KOPT-K1 (cell line): ENCODE measurements around the gene GALNT9.
"Not testable (repeated sequence)": the region's sequence is repeated elsewhere in the genome, so short reads cannot be mapped to it uniquely, and the experiment has no call there.

Experiments used
- H3K27ac ChIP-seq: fragments of 200-600 bp; sonication (generic); 2 replicates; pipeline ENCODE4 v1.5.1; 2016; ENCODE audit warnings: antibody characterized with exemption, mild to moderate bottlenecking, low read depth, low read length; ENCODE audit not compliant: poor library complexity, severe bottlenecking
- H3K36me3 ChIP-seq: fragments of 200-600 bp; sonication (generic); 2 replicates; pipeline ENCODE4 v1.5.1; 2017; ENCODE audit warnings: antibody characterized with exemption, mild to moderate bottlenecking, low read length, moderate library complexity; ENCODE audit not compliant: insufficient read depth
- H3K9me3 ChIP-seq: fragments of 200-600 bp; sonication (generic); 2 replicates; pipeline ENCODE4 v1.5.1; 2017; ENCODE audit warnings: antibody characterized with exemption, low read length, mild to moderate bottlenecking; ENCODE audit not compliant: insufficient read depth, poor library complexity, severe bottlenecking

Gene GALNT9

GRCh38 chr12:132261328-132262138, 67.9 kb downstream of the GALNT9 start:
- Histone ChIP-seq H3K27ac (no peak overlapping the region), H3K36me3 (no peaks in the 10 kb centered on the region), H3K9me3 (no peaks in the 10 kb centered on the region)

GRCh38 chr12:132260721-132261120, 68.7 kb downstream of the GALNT9 start:
- Histone ChIP-seq H3K27ac (no peak overlapping the region), H3K9me3 (no peaks in the 10 kb centered on the region), H3K36me3 (no peaks in the 10 kb centered on the region)

DNA sequence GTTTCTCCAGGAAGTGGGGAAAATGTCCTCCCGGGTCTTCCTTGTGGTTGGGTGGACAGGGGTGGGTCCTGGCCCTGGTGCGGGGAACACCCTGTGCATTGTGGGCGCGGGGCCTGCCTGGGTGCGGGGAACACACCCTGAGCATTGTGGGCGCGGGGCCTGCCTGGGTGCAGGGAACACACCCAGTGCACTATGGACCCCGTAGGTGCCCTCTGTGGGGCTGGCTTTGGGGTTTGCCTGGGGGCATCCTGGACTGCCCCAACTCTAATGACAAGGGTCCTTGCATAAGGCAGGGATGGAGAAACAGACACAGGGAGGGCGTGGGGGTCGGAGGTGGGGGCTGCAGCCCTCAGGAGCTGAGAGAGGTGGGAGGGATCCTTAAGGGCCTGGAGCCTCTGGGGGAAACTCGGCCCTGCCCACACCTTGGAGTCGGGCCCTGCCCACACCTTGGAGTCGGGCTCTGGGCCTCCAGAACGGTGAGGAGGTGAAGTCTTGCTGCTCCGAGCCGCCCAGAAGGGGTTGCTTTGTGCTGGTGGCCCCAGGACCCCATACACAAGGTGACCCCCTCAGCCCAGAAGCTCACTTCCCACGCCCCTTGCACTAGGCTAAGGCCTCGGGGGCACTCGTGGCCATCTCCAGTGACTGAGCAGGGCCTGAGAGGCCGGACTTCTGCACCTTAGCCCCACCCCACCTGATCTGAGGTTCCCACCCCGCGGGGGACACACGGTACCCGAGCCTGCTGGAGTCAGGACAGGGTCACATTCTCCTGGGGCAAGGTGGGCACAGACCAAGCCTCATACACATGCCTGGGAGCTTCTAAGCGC, 69.3 kb downstream of the GALNT9 start:
- H3K27ac ChIP-seq = no peak overlapping the region

GRCh38 chr12:132259364-132259871, 70.0 kb downstream of the GALNT9 start:
- Histone ChIP-seq H3K36me3 (no peaks in the 10 kb centered on the region), H3K27ac (no peak overlapping the region), H3K9me3 (no peaks in the 10 kb centered on the region)

More for the DNA sequence above, 69.3 kb downstream of the GALNT9 start:
- Histone ChIP-seq H3K36me3 (no peaks in the 10 kb centered on the region), H3K9me3 (no peaks in the 10 kb centered on the region)

- no peaks in the 10 kb centered on the region for H3K36me3 ChIP-seq
- H3K27ac ChIP-seq = no peak overlapping the region
- no peaks in the 10 kb centered on the region for H3K9me3 ChIP-seq
Measured at GRCh38 chr12:132258543-132258942, 70.8 kb downstream of the GALNT9 start.

- H3K27ac ChIP-seq = no peak overlapping the region
- H3K9me3 ChIP-seq = no peaks in the 10 kb centered on the region
Measured at GRCh38 chr12:132257955-132258490, 71.4 kb downstream of the GALNT9 start.

DNA sequence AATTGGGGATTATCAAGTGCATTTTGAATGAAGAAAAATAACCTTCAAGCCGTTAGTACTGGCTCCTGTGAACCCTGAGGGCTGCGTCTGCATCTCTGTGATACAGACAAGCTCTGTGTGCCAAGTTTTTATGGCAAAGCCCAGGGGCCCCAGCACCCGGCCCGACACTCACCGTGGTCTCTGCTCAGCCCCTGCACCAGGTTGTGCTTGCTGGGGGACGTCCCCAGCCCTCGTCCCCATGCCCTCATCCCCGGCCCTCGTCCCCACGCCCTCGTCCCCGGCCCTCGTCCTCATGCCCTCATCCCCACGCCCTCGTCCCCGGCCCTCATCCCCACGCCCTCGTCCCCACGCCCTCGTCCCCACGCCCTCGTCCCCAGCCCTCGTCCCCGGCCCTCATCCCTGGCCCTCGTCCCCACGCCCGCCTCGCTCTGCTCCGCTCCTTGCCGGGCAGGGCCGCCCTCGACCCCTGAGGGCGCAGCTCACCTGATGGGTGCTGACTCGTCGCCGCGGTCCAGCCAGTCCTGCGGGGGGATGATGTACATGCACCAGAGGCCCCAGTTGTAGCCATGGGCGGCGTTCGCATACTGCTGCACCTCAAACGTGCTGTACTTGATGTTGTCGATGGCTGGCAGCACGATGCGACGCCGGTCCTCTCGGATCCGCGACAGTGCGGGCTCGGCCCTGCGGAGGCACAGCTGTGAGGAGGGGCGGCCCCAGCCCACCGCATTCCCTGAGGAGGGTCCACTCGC, 72.0 kb downstream of the GALNT9 start:
- Histone ChIP-seq H3K9me3 (no peaks in the 10 kb centered on the region), H3K27ac (no peak overlapping the region), H3K36me3 (no peaks in the 10 kb centered on the region)

More at GRCh38 chr12:132257955-132258490, 71.4 kb downstream of the GALNT9 start:
- no peaks in the 10 kb centered on the region for H3K36me3 ChIP-seq

GRCh38 chr12:132256646-132257045, 72.7 kb downstream of the GALNT9 start:
- no peaks in the 10 kb centered on the region for H3K9me3 ChIP-seq
- no peak overlapping the region for H3K27ac ChIP-seq
- H3K36me3 ChIP-seq = no peaks in the 10 kb centered on the region

DNA sequence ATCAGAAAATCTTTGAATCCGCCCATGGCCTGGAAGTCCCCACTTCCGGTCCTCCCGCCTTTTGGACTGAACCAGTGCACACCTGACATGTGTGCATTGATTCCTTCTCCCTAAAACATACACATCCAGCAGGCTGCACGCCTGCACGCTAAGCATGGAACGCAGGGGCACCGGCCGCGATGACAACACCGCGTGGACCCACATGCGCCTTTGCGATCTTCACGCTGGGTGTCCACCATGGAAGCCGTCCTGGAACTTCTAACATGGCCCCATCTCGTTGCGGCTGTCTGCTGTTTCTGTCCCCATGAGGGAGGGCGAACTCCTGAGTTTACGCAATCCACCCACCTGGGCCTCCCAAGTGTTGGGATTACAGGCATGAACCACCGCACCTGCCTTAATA, 73.7 kb downstream of the GALNT9 start:
- Histone ChIP-seq H3K9me3 (no peaks in the 10 kb centered on the region), H3K36me3 (no peaks in the 10 kb centered on the region), H3K27ac (no peak overlapping the region)

GRCh38 chr12:132253698-132254480, 75.5 kb downstream of the GALNT9 start:
- H3K36me3 ChIP-seq = no peaks in the 10 kb centered on the region
- H3K27ac ChIP-seq = no peak overlapping the region
- no peaks in the 10 kb centered on the region for H3K9me3 ChIP-seq

- not testable (repeated sequence) for H3K36me3 ChIP-seq, H3K27ac ChIP-seq, H3K9me3 ChIP-seq
Measured at GRCh38 chr12:132252981-132253380, 76.4 kb downstream of the GALNT9 start.

DNA sequence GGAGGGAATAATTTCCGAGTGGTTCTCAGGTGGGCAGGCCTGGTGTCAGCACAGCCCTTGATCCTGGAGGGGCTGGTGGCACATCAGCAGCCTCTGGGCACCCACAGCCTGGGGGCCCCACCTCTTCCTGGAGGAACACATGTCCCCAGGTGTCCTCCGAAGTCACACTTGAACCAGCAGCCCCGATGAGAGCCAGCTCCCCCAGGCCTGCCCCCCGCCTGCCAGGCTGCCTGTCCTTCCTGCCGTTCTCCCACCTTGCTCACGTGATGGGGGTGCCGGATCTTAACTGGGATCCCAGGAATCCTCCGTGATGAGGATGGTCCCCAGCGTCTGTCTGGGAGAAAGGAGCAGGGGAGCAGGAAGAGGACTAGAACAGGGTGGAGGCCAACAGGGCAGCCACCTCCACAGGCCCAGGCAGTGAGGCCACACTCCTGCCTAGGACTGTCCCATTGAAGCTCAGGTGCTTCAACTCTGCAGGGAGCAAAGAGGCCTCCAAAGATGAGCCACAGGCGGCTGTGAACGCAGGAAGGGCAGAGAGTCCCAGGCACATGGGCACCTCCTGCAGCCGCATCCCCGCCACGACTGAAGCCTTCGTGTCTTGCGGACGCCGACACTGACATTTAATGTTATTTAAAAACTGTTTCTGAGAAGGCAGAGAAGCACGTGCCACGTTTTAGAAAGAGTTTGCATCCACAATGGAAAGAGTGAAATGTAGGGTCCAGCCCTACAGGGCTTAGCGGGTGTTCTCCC, 77.5 kb downstream of the GALNT9 start:
- Histone ChIP-seq H3K9me3 (no peaks in the 10 kb centered on the region), H3K27ac (no peak overlapping the region), H3K36me3 (no peaks in the 10 kb centered on the region)

DNA sequence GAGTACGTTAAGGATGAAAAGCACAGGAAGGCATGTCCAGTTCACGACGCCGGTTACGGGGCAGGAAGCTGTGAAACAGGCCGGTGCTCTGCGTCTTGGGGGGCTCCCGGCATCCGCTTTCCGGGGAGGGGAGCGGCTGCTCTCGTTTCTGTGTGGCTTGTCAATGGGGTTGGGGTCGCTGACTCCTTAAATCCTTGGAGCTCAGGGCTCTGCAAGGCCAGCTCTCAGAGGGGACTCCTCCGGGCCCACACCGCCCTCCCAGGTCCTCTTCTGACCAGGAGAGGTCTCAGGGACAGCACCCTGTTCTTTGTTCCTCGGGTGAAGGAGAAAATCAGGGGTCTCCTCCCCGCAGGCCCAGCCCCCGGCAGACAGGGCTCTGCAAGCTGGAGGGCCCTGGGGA, 78.1 kb downstream of the GALNT9 start:
- Histone ChIP-seq H3K36me3 (no peaks in the 10 kb centered on the region), H3K27ac (no peak overlapping the region), H3K9me3 (no peaks in the 10 kb centered on the region)
